Pons (tissue), 1 donor: ENCODE results near the gene OXLD1.

ENCODE experiments used
- DNase-seq: peaks from one replicate; pipeline ENCODE4 v3.0.0-alpha.2; 2016; ENCODE audit warnings: low spot score

OXLD1 gene

GRCh38 chr17:81666342-81667191 is at the start of gene OXLD1, which contains the start of gene CCDC137:
OXLD1 (minus strand) TSS chr17:81666605; CDS start chr17:81666577, 28 bp downstream.
CCDC137 (plus strand) TSS chr17:81666737; CDS start chr17:81666767, 30 bp downstream.
- DNase-seq = peak; percentile 92

- DNase-seq = no peak
Measured at GRCh38 chr17:81715107-81715871, 48.9 kb upstream of the OXLD1 start.

GRCh38 chr17:81714412-81715106 is 48.2 kb upstream of the OXLD1 start:
- no peak for DNase-seq

DNA sequence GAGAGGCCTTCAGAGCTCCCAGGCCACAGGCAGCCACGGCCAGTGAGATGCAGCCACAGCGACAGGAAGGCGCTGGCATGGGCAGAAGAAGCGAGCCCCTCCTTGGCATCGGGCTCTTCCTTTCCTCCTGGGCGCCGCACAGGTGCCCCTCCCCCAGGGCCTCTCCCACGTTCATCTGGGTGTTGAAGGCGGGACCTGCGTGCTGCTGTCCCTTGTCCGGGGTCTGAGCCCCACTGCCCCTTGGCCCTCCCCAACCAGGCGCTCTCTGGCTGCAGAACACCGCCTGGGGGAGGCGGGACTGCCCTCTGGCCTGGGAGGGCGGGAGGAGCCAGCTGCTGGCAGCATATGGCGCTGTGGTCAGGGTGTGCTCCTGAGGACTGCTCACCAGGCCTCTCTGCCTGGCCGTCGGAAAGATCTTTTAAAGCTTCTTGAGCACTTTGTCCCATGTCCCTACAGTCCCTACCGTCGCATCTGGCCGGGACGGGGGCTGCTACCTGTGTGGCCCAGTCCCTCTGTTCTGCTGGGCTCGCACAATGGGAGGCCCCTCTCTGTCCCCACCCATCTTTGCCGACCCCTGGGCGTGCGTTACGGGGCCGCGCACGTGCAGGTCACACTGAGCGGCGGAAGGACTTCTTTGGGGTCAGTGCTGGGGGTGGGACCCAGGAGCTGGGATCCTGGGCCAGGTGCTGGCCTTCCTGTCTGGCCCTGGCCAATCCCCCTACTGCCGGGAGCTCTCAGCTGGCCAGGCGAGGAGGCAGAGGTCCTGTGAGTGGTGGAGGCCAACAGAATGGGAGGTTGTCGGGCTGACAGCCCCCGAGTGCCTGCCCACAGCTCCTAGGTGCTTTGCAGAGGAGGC is 47.4 kb upstream of the OXLD1 start:
- DNase-seq = no peak

DNA sequence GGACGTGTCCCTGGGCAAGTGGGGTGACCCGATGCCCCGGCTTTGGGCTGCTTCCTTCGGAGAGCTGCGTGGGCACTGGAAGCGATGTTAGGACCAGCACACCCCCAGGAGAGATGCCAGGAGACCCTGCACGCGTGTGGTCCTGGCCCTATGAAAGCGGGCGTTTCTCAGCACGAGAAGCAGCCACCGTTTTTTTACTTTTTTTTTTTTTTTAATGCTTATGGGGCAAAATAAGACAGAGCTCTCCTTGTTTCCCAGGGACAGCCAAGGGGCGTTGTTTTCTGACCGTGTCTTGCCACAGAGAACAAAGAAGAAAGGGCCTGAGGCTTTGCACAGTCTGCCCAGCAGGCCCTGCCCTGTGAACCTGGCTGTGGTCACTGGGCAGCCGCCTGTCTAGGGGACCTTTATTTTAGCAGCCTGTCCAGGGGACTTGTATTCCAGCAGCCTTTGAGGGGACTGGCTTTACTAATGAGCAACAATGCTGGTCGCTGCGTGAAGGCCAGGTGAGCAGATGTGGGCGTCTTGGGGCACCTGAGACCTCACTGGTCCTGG is 46.7 kb upstream of the OXLD1 start:
- DNase-seq = peak; percentile 55

DNA sequence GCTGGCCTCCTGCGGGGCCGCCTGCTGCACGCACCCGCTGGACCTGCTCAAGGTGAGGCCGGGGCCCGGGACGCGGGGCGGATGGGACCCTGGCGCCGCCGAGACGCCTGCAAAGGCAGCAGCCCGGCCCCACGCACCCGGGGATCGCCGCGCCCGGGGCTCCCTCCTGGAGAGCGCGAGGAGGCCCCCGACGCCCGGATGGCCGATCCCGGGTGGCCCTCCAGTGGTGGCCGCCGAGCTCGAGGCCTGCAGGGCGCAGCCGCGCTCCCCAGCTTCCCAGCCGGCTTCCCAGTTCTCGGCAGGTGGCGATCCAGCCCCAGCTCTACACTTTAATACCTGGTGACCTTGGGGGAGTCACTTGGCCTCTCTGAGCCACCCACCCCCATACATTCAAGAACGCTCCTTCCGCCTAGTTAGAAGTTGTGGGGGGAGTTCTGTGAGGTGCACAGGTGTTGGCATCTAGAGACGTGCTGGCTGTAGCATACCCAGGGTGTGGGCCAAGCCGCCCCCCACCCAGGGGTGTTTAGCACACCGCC is 46.1 kb upstream of the OXLD1 start:
- no peak for DNase-seq

DNA sequence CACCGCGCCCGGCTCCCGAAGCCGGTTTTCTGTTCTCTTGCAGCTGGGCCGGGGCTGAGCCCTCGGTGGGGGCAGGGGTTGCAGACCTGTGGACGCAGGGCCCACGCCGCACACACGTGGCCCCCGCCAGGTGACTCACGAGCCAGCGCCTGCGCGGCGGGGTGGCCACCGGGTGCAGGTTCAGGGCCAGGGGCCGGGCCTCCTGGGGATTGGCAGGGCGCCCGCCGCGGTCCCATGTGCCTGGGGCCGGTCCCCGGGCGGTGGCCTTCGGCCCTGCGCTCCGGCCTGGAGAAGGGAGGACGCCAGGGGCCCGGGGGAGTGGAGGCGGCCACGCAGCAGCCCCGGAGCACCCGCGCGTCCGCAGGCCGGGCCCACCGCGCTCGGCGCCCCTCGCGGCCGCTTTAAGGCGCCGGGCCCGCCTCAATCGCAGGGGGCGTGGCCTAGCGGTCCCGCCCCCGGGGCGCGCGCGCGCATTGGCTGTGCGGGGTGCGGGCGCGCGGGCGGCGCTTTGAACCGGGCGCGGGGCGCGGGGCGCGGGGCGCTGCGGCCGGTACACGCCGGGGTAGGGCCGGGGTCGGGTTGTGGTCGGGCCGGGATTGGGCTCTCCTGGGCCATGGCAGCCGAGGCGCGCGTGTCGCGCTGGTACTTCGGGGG is 45.5 kb upstream of the OXLD1 start, which contains the start of gene SLC25A10:
Gene SLC25A10, plus strand, starts transcription at position 471 of the 654 bp plus-strand sequence. Its CDS starts 143 bp downstream, at position 614.
- peak; percentile 48 for DNase-seq

DNA sequence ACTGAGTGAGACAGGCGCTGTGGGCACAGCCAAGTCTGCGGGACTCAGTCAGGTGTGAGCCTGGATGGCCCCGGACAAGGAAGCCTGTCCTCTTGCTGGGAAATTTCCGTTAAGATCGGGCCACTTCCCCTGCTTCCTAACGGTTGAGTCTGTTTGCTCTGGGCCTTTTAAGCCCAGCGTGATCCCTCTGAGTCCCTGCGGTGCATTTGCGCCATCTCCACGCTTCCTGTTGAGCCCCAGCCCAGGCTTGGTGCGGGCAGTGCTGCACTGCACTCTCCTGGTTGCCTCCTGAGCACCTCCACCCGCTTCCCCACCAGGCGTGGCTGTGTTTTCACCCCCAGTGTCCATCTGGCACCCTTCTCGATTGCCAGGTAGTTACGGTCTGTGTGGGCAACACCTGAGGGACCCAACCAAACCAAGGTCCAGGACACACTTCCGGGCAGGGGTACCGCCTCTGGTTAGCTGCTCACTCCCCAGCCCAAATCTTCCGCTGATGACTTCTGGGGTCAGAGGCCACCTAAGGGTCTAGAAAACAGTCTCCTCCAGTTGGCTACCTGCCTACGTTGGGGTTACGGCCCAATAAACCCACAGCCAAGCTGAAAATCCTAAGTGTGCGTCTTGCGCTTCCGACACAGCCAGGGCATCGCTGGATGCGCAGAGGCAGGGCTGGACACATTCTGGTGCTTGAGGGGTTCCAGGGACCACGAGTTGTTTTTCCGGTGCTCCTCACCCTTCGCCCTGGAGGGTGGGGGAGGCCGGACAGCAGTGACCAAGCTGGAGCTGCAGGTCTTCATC is 44.3 kb upstream of the OXLD1 start:
- DNase-seq = no peak

DNA sequence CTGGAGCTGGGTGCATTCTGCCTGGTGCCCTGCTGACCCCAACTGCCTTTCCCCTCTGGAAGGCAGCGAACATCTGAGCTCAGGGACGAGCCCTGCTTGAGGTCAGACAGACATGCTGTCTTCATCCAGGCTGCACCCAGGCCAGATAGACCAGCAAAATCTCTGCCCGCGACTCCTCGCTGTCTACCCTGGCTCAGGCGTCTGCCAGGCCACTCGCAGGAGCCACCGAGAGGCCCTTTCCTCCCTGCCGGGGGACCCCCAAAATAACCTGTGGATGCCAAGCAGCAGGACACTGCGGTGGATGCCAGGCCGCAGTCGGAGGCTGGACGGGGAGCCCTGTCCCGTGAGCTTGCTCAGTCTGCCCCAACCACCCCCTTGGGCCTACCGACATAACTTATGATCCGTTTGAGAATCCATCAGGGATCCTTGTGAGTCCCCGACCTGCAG is 42.4 kb upstream of the OXLD1 start:
- no peak for DNase-seq

DNA sequence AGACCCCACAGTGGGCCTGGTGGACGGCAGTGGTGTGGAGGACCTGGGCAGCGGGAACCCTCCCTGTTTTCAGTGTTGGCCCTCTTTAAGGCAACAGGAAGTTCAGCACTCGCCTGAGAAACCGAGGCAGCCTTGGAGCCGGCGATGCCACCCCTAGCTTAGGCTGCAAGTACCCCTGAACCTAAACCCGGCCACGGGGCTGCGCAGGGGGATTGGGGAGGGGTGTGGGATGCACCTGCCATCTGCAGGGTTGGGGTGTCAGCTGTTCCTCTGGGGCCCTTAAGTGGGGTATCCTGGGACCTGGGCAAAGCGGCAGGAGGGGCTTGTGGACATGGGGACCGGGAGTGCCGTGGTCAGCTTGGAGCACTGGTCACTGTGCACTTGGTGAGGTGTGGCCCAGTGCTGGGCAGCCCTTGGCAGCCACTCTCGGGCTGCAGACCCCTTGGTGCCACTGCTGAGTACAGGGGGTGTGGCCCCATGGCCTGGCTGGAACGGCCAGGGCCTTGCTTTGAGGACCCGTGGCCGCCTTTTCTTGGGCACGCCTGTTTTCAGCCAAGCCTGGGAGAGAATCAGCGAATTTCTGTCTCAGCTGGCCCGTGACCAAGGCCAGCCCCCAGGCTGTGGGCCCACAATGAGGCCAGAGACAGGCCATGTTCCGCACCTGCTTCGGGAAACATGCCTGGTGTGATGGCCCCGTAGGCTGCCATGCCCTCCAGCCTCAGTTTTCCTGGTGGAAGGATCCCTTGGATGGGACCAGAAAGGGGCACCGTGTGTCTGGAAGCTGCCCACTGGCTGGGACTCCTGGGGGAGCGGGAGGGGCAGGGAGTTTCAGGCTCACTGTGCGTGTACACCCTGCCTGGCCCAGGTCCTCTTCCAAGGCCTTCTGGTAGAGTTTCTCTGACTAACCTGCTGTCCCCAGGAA is 41.6 kb upstream of the OXLD1 start:
- DNase-seq = no peak

GRCh38 chr17:81706757-81707624 is 40.6 kb upstream of the OXLD1 start:
- DNase-seq = no peak

GRCh38 chr17:81706232-81706611 is 39.8 kb upstream of the OXLD1 start:
- DNase-seq = no peak

DNA sequence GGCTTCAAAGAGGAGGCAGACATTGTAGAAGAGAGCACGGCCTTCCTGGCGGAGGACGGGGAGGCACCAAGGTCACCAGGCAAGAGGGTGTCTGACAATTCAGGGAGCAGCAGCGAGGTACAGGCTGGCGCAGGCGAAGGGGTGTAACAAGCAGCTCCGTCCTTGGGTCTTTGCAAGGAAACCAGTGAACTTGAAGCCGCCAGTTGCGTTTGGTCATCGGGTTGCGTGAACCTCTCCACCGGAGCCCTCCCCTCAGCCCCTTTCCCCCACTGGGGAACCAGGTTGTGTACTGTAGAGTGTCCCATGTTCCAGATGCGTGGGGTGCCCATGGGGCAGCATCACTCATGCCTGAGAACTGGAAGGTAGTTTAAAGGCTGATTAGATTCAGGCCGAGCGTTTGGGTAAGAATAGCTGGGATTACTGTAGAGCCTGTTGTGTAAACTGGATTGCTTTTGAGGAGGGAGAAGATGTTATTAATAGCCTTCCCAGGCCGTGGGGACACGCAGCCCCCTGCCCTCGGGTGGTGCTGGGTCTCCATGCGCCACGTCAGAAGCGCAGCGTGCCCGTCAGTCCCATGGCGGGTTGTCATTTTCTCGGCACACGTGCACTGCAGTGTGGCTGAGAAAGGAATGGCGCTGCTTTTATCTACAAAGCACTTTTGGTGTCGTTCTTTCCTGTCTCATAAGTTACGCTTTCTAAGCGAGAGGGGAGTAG is 39.3 kb upstream of the OXLD1 start:
- DNase-seq = no peak

DNA sequence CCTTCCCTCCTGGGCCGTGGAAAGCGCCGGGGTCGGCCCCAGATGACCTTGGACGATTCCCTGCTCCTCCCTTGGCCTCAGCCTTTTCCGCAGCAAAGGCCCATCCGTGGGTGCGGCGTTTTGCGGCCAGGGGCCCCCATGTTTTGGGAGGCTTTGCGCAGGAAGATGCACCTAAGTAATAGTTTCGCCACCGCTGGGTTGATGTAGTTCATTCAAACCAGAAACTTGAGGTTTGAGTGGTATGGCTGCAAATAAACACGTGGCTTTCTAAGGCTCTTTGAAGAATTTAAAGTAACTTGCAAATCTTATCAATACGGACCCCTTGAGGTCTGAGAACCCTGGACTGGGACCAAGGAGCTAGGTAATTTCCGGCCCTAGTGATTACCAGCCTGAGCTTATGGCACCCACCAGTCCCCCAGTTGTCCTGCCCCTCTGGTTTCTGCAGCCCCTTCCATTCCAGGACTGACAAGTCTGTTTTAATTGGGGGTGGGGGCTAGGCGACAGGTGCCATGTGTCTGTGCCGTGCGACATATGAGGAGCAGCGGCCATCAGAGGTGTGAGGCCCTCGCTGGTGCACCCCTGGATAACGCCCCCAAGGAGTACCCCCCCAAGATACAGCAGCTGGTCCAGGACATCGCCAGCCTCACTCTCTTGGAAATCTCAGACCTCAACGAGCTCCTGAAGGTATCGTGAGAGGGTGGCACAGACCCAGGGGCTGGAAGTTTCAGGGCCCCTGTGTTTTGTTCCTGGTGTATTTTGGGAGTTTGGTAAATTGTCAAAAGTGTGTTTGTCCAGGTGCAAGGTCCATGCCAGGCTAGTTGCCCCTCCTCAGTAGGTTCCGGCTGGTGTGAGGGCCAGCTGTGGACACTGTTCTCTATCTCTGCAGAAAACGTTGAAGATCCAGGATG is 37.6 kb upstream of the OXLD1 start:
- no peak for DNase-seq

- DNase-seq = peak; percentile 93
Measured at GRCh38 chr17:81702934-81703746, 36.7 kb upstream of the OXLD1 start, which contains the start of gene MRPL12. MRPL12 (plus strand) TSS chr17:81703367; CDS start chr17:81703502, 135 bp downstream.
